H1 (cell line): ENCODE measurements around the gene SUMF2. TPM values are rescaled to one million over a fixed set of nuclear protein-coding genes. Genes with fewer than 3 reads are reported as not detected.
"Not testable (repeated sequence)": the region's sequence is repeated elsewhere in the genome, so short reads cannot be mapped to it uniquely, and the experiment has no call there.

ENCODE experiments used
- CTCF ChIA-PET: fragments of 300-600 bp; sonication (Branson Sonifier 250); formaldehyde crosslinking; loops from one replicate; lab custom pipeline; 2021; ENCODE audit not compliant: partially characterized antibody; lab: Charles Lee
- POLR2A ChIA-PET: fragments of 300-600 bp; sonication (Branson Sonifier 250); formaldehyde crosslinking; loops from one replicate; lab custom pipeline; 2021; ENCODE audit warnings: inconsistent platforms; ENCODE audit not compliant: partially characterized antibody; lab: Charles Lee
- DNase-seq, 2 experiments: peaks; one replicate each; pipeline versions ENCODE4 v3.0.0 to v3.0.0-alpha.2; 2010 to 2022; ENCODE audit warnings: low spot score in 2 of 2, low read depth in 1 of 2, mixed read lengths in 1 of 2
- FAIRE-seq: peaks from 2 replicates; lab custom pipeline; 2011; peaks lifted over from hg19 to GRCh38; lab: Jason Lieb, UNC
- H2AFZ ChIP-seq: 2 replicates; pipeline ENCODE4 v1.8.1; 2012; ENCODE audit warnings: low read length, inconsistent platforms
- H2AK5ac ChIP-seq: 2 replicates; pipeline ENCODE4 v1.6.1; 2013; ENCODE audit warnings: low read depth, low read length
- H2BK120ac ChIP-seq: replicated peaks from 2 replicates; pipeline ENCODE3; 2013; ENCODE audit warnings: low read depth, low read length, inconsistent platforms
- H2BK12ac ChIP-seq: 2 replicates; pipeline ENCODE4 v1.6.1; 2013; ENCODE audit warnings: low read depth, low read length
- H2BK15ac ChIP-seq: 2 replicates; pipeline ENCODE4 v1.6.1; 2013; ENCODE audit warnings: low read length
- H2BK20ac ChIP-seq: 2 replicates; pipeline ENCODE4 v1.6.1; 2013; ENCODE audit warnings: low read length
- H2BK5ac ChIP-seq: 2 replicates; pipeline ENCODE4 v1.6.1; 2013; ENCODE audit warnings: low read depth, low read length
- H3K14ac ChIP-seq: 2 replicates; pipeline ENCODE4 v1.6.1; 2013; ENCODE audit warnings: inconsistent platforms; ENCODE audit not compliant: insufficient read length
- H3K18ac ChIP-seq: 2 replicates; pipeline ENCODE4 v1.6.1; 2013; ENCODE audit warnings: low read length; ENCODE audit errors: extremely low read depth
- H3K23ac ChIP-seq: 2 replicates; pipeline ENCODE4 v1.6.1; 2013; ENCODE audit warnings: inconsistent platforms; ENCODE audit not compliant: insufficient read length
- H3K23me2 ChIP-seq: 2 replicates; pipeline ENCODE4 v1.6.1; 2013; ENCODE audit warnings: low read depth, low read length
- H3K27ac ChIP-seq: 2 replicates; pipeline ENCODE4 v1.6.1; 2011; ENCODE audit warnings: low read depth, low read length, inconsistent platforms
- H3K27me3 ChIP-seq, 4 experiments: replicated peaks in 1 of 4; 1 replicate in 1 of 4; 2 replicates in 3 of 4; pipeline versions ENCODE4 v1.6.1 to v1.8.1; 2011 to 2013; ENCODE audit warnings: low read length in 3 of 4, mild to moderate bottlenecking in 3 of 4, inconsistent platforms in 2 of 4, mixed read lengths in 2 of 4, moderate library complexity in 1 of 4; ENCODE audit not compliant: control insufficient read depth in 3 of 4, insufficient read depth in 3 of 4; ENCODE audit errors: extremely low read depth in 1 of 4
- H3K36me3 ChIP-seq, 4 experiments: 2 replicates each; pipeline versions ENCODE4 v1.6.1 to v1.8.1; 2011 to 2013; ENCODE audit warnings: mild to moderate bottlenecking in 4 of 4, low read length in 3 of 4, moderate library complexity in 2 of 4, control low read depth in 1 of 4, inconsistent platforms in 1 of 4; ENCODE audit not compliant: insufficient read depth in 4 of 4, control insufficient read depth in 2 of 4
- H3K4ac ChIP-seq: replicated peaks from 2 replicates; pipeline ENCODE3; 2013; ENCODE audit warnings: low read length, low read depth, mixed read lengths, inconsistent platforms; ENCODE audit not compliant: insufficient read length
- H3K4me1 ChIP-seq, 4 experiments: replicated peaks in 1 of 4; 1 replicate in 1 of 4; 2 replicates in 3 of 4; pipeline versions ENCODE4 v1.6.1 to v1.8.1; 2011 to 2013; ENCODE audit warnings: low read length in 3 of 4, inconsistent platforms in 2 of 4, mixed read lengths in 1 of 4; ENCODE audit not compliant: insufficient read depth in 4 of 4, control insufficient read depth in 3 of 4
- H3K4me2 ChIP-seq, 2 experiments: 2 replicates each; pipeline versions ENCODE4 v1.6.1 to v1.8.1; 2011 to 2013; ENCODE audit warnings: low read depth in 2 of 2, low read length in 2 of 2, control low read depth in 1 of 2, inconsistent platforms in 1 of 2, mild to moderate bottlenecking in 1 of 2; ENCODE audit not compliant: insufficient read depth in 1 of 2
- H3K4me3 ChIP-seq, 4 experiments: fragments of 200-600, 300-600 bp in 1 of 4; sonication (generic), shearing (Covaris generic), sonication (Bioruptor Twin) in 1 of 4; 2 replicates each; pipeline versions ENCODE4 v1.5.1 to v1.8.1; 2011 to 2016; ENCODE audit warnings: low read length in 4 of 4, low read depth in 3 of 4, control low read depth in 2 of 4, inconsistent platforms in 2 of 4, mild to moderate bottlenecking in 2 of 4, mixed read lengths in 1 of 4, moderate library complexity in 1 of 4; ENCODE audit not compliant: insufficient read depth in 2 of 4; ENCODE audit errors: extremely low read depth in 1 of 4
- H3K56ac ChIP-seq: replicated peaks from 2 replicates; pipeline ENCODE3; 2013; ENCODE audit warnings: low read depth, mild to moderate bottlenecking, mixed read lengths, low read length, inconsistent platforms; ENCODE audit not compliant: insufficient read length
- H3K79me1 ChIP-seq: 2 replicates; pipeline ENCODE4 v1.6.1; 2013; ENCODE audit warnings: low read depth, low read length, control low read depth
- H3K79me2 ChIP-seq, 2 experiments: 2 replicates each; pipeline versions ENCODE4 v1.6.1 to v1.8.1; 2012 to 2013; ENCODE audit warnings: low read length in 2 of 2, mild to moderate bottlenecking in 2 of 2, inconsistent platforms in 1 of 2; ENCODE audit not compliant: insufficient read depth in 2 of 2, control insufficient read depth in 1 of 2
- H3K9ac ChIP-seq, 4 experiments: replicated peaks in 1 of 4; 1 replicate in 1 of 4; 2 replicates in 3 of 4; pipeline versions ENCODE4 v1.6.1 to v1.8.1; 2011 to 2013; ENCODE audit warnings: low read depth in 3 of 4, low read length in 3 of 4, control low read depth in 2 of 4, mild to moderate bottlenecking in 2 of 4, moderate library complexity in 2 of 4, inconsistent platforms in 1 of 4; ENCODE audit errors: extremely low read depth in 1 of 4
- H3K9me3 ChIP-seq, 2 experiments: 2 replicates each; pipeline versions ENCODE4 v1.6.1 to v1.8.1; 2012 to 2013; ENCODE audit warnings: mild to moderate bottlenecking in 2 of 2, moderate library complexity in 2 of 2, control low read depth in 1 of 2, inconsistent platforms in 1 of 2, low read depth in 1 of 2, low read length in 1 of 2, mixed read lengths in 1 of 2; ENCODE audit not compliant: insufficient read depth in 2 of 2
- H4K20me1 ChIP-seq, 2 experiments: replicated peaks in 1 of 2; 2 replicates each; pipeline versions ENCODE3 to v1.8.1; 2011 to 2013; ENCODE audit warnings: inconsistent platforms in 2 of 2, low read length in 2 of 2, mild to moderate bottlenecking in 1 of 2; ENCODE audit not compliant: insufficient read depth in 2 of 2, control insufficient read depth in 1 of 2
- H4K5ac ChIP-seq: 2 replicates; pipeline ENCODE4 v1.6.1; 2013; ENCODE audit warnings: low read length, low read depth, mixed read lengths, inconsistent platforms; ENCODE audit not compliant: insufficient read length
- H4K8ac ChIP-seq: 2 replicates; pipeline ENCODE4 v1.8.0; 2013; ENCODE audit warnings: mild to moderate bottlenecking, moderate library complexity, low read length, inconsistent platforms; ENCODE audit not compliant: insufficient read depth; ENCODE audit errors: extremely low read depth
- H4K91ac ChIP-seq: replicated peaks from 2 replicates; pipeline ENCODE3; 2013; ENCODE audit warnings: low read length, mixed read lengths, inconsistent platforms; ENCODE audit not compliant: insufficient read length
- WGBS, 2 experiments: shearing (Covaris generic) in 1 of 2; methylation state at CpG; one replicate each; pipeline versions ENCODE4 v1.1.6 to v1.1.7; 2013 to 2015; ENCODE audit warnings: low lambda C conversion rate in 2 of 2, mixed read lengths in 2 of 2, inconsistent platforms in 1 of 2, low coverage in 1 of 2, missing lambda C conversion rate in 1 of 2; ENCODE audit not compliant: insufficient replicate concordance in 2 of 2, insufficient coverage in 1 of 2, insufficient read length in 1 of 2; ENCODE audit errors: extremely low coverage in 1 of 2, missing lambda C conversion rate in 1 of 2; 5-methylcytosine and 5-hydroxymethylcytosine counted together
- polyA plus RNA-seq, 7 experiments: library from polyadenylated mRNA; depleted of rRNA in 3 of 7; stranded (reverse) in 5 of 7; unstranded in 2 of 7; fragments of >200 nt in 5 of 7; fragments of 200-250 nt in 2 of 7; gene quantifications; 1 replicate in 5 of 7; 2 replicates in 1 of 7; 4 replicates in 1 of 7; pipeline versions ENCODE4 v1.2.1 to v1.2.3, GENCODE V29; 2011 to 2013; ENCODE audit warnings: missing spikeins in 2 of 7, mixed read lengths in 2 of 7
- total RNA-seq: library from RNA; stranded (reverse); fragmentation: NEBNext Ultra II Directional; extraction: Animal tissue kit (Norgen Biotek cat#: 25700); gene quantifications from 2 replicates; pipeline ENCODE4 v1.2.1, GENCODE V29; 2021

The SUMF2 gene
- total and polyA plus RNA-seq, 2 of the 8 experiments (the other 6 are each of a cell fraction or from before 2014, with no cell fraction given): 39.8 to 59.2 TPM

GRCh38 chr7:56066376-56066775 is 2.3 kb downstream of the SUMF2 start:
- not testable (repeated sequence) for H4K20me1 ChIP-seq, H3K56ac ChIP-seq, H2BK20ac ChIP-seq, H3K4me3 ChIP-seq, H3K23me2 ChIP-seq, H2BK15ac ChIP-seq, H3K9me3 ChIP-seq, H3K9ac ChIP-seq, FAIRE-seq, H2BK5ac ChIP-seq, H4K91ac ChIP-seq, H2BK12ac ChIP-seq, H3K4ac ChIP-seq, H3K4me1 ChIP-seq, H3K27ac ChIP-seq, H3K79me2 ChIP-seq, H3K14ac ChIP-seq, H3K23ac ChIP-seq, H2BK120ac ChIP-seq, H3K27me3 ChIP-seq, H2AFZ ChIP-seq, H3K79me1 ChIP-seq, H2AK5ac ChIP-seq, DNase-seq, H3K18ac ChIP-seq, H4K8ac ChIP-seq, H4K5ac ChIP-seq, H3K4me2 ChIP-seq
- WGBS, 2 experiments: 98% methylated on average over 13 of the region's 13 CpGs; no CpG with 5 or more reads in 1 of the 2 experiments
- POLR2A ChIA-PET: interaction anchor here (1.1 to 44.4 kb wide), 6 partner anchors 8 to 66 kb away, joined by 3 to 869 read pairs (median 36); partner anchors contain the start of genes CCT6A and PSPH
- peaks cover 8 to 43% (median 33%) of the 10 kb centered on the region in 4 experiments for H3K36me3 ChIP-seq
- CTCF ChIA-PET: interaction anchor here (3.0 kb wide), 1 partner anchor 8 kb away, joined by 15 read pairs; no protein-coding TSS in a partner anchor
